Hepatocyte (in vitro differentiated cells): Measurements from ENCODE around the gene TAS2R20.

ENCODE experiments used
- CTCF ChIP-seq: fragments of 200-600 bp; sonication (generic); IDR thresholded peaks from 2 replicates; pipeline ENCODE4 v1.5.1; 2016; ENCODE audit warnings: antibody characterized with exemption, mild to moderate bottlenecking; ENCODE audit not compliant: poor library complexity
- EZH2 ChIP-seq: fragments of 200-600 bp; sonication (generic); IDR thresholded peaks from 2 replicates; pipeline ENCODE4 v1.6.1; 2016; ENCODE audit warnings: antibody characterized with exemption, mild to moderate bottlenecking, borderline replicate concordance
- EZH2phosphoT487 ChIP-seq: fragments of 200-600 bp; sonication (generic); IDR thresholded peaks from one replicate; pipeline ENCODE4 v1.6.1; 2018; ENCODE audit warnings: antibody characterized with exemption, mild to moderate bottlenecking, low read depth, moderate library complexity; ENCODE audit not compliant: unreplicated experiment, severe bottlenecking

DNA sequence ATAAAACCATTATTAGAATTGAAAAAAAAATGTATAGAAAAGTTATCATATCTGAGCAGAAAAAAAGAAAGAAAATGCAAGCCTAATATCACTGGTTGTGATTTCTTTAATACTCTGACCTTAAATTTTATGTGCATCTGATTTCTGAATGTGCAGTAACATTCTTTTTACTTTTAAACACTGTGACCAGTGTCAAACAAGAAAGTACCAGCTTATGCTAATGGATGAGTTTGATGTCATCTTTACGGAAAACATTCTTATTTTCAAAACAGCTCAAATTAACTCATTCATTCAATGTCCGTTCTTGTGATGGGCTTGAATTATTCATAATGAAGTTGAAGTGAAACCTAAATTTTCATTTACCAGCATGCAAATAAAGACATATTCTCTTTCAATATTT is 11.3 kb downstream of the TAS2R20 start, which contains the start of gene TAS2R50:
- TF ChIP-seq CTCF, result no peak
- no peak for TF ChIP-seq EZH2
- TF ChIP-seq EZH2phosphoT487, result no peak
